Osteocyte (in vitro differentiated cells): ENCODE results near the gene GLT1D1. TPM values are rescaled to one million over a fixed set of nuclear protein-coding genes. Genes with fewer than 3 reads are reported as not detected.

Source experiments
- DNase-seq: peaks from one replicate; pipeline ENCODE4 v3.0.0; 2021; ENCODE audit warnings: mixed read lengths; ENCODE audit not compliant: unreplicated experiment; ENCODE audit errors: extremely low spot score
- H3K27ac Mint-ChIP-seq: one replicate; pipeline ENCODE4 v1.8.0; 2021; ENCODE audit warnings: mild to moderate bottlenecking, mixed read lengths; ENCODE audit not compliant: unreplicated experiment
- H3K27me3 Mint-ChIP-seq: one replicate; pipeline ENCODE4 v1.8.0; 2021; ENCODE audit warnings: mixed read lengths; ENCODE audit not compliant: unreplicated experiment
- H3K36me3 Mint-ChIP-seq: one replicate; pipeline ENCODE4 v1.8.0; 2021; ENCODE audit warnings: mixed read lengths; ENCODE audit not compliant: unreplicated experiment
- H3K4me1 Mint-ChIP-seq: one replicate; pipeline ENCODE4 v1.8.0; 2021; ENCODE audit warnings: mixed read lengths; ENCODE audit not compliant: unreplicated experiment
- H3K4me3 Mint-ChIP-seq: one replicate; pipeline ENCODE4 v1.8.0; 2021; ENCODE audit warnings: mild to moderate bottlenecking, moderate library complexity, mixed read lengths; ENCODE audit not compliant: unreplicated experiment
- H3K9me3 Mint-ChIP-seq: one replicate; pipeline ENCODE4 v1.8.0; 2021; ENCODE audit warnings: mixed read lengths; ENCODE audit not compliant: unreplicated experiment
- CTCF ChIP-seq: fragments of 200-600 bp; sonication (generic); IDR thresholded peaks from 2 replicates; pipeline ENCODE4 v1.5.0; 2021; ENCODE audit warnings: antibody characterized with exemption, mild to moderate bottlenecking, moderate library complexity
- total RNA-seq: library from RNA; stranded (reverse); gene quantifications from 2 replicates; pipeline ENCODE4 v1.2.1, GENCODE V29; 2021

The GLT1D1 gene
- total RNA-seq, 1 donor from 2014 or later = 0.11 TPM

GRCh38 chr12:128817111-128818015 is 35.9 kb upstream of the GLT1D1 start:
- Mint-ChIP-seq H3K27me3 (no peaks in the 10 kb centered on the region), H3K9me3 (no peaks in the 10 kb centered on the region), H3K36me3 (peaks cover 8% of the 10 kb centered on the region), H3K4me1 (peaks cover 42% of the 10 kb centered on the region), H3K27ac (peak overlapping the region; percentile 82), H3K4me3 (no peak overlapping the region)
- no peak for DNase-seq
- TF ChIP-seq CTCF = no peak

GRCh38 chr12:128818065-128819022 is 34.9 kb upstream of the GLT1D1 start:
- Mint-ChIP-seq H3K27ac (peak overlapping the region; percentile 82), H3K4me3 (no peak overlapping the region), H3K4me1 (peaks cover 43% of the 10 kb centered on the region), H3K9me3 (no peaks in the 10 kb centered on the region), H3K36me3 (peaks cover 5% of the 10 kb centered on the region), H3K27me3 (no peaks in the 10 kb centered on the region)
- no peak for TF ChIP-seq CTCF
- DNase-seq = no peak

DNA sequence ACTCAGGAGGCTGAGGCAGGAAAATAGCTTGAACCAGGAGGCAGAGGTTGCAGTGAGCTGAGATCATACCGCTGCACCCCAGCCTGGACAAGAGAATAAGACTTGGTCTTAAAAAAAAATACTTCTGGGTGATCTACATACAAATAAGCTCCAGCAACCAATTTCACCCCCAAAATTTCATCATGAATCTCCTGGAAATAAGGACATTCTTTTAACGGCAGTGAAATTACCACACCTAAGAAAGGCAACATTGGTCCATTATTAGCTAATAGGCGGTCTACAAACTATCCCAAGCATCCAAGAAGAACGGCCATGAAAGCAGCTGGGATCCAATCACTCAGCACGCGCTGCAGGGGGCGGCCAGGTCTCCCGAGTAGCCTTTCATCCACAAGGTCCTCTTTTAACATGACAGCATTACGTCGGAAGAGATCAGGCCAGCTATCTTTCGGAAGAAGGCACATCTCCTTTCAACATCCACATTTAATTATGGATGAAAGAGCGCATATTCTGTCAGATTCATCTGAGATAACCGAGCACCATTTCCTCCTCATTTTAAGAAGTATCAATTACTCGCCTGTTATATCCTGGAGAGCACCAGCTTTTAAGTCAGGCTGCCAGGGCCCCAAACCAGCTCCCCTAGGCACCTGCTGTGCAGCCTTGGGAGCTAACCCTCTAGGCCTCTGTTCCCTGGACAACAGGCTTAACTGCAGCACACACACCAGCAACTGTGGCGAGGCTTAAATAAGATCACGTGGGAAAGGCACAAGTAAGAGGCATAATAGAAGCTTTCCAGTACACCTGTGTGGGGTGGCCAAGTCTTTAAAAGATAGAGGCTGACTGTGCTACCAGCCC is 33.8 kb upstream of the GLT1D1 start:
- no peak for TF ChIP-seq CTCF
- H3K36me3 Mint-ChIP-seq = peaks cover 3% of the 10 kb centered on the region
- no peak overlapping the region for H3K27ac Mint-ChIP-seq
- no peaks in the 10 kb centered on the region for H3K9me3 Mint-ChIP-seq
- peaks cover 43% of the 10 kb centered on the region for H3K4me1 Mint-ChIP-seq
- H3K27me3 Mint-ChIP-seq = no peaks in the 10 kb centered on the region
- no peak overlapping the region for H3K4me3 Mint-ChIP-seq
- DNase-seq = no peak

GRCh38 chr12:128820253-128820652 is 33.0 kb upstream of the GLT1D1 start:
- no peak overlapping the region for H3K4me3 Mint-ChIP-seq
- H3K4me1 Mint-ChIP-seq = peaks cover 48% of the 10 kb centered on the region

More at GRCh38 chr12:128820253-128820652, 33.0 kb upstream of the GLT1D1 start:
- no peaks in the 10 kb centered on the region for H3K27me3 Mint-ChIP-seq
- no peak for TF ChIP-seq CTCF
- H3K27ac Mint-ChIP-seq = no peak overlapping the region
- H3K9me3 Mint-ChIP-seq = no peaks in the 10 kb centered on the region
- H3K36me3 Mint-ChIP-seq = peaks cover 3% of the 10 kb centered on the region
- DNase-seq = no peak
